ENCODE data around the gene RBBP9. TPM values are rescaled to one million over a fixed set of nuclear protein-coding genes. Genes with fewer than 3 reads are reported as not detected.

RBBP9 gene
- total and polyA plus RNA-seq, 7 donors: 2.2 to 8.7 (median 4.9) TPM

DNA sequence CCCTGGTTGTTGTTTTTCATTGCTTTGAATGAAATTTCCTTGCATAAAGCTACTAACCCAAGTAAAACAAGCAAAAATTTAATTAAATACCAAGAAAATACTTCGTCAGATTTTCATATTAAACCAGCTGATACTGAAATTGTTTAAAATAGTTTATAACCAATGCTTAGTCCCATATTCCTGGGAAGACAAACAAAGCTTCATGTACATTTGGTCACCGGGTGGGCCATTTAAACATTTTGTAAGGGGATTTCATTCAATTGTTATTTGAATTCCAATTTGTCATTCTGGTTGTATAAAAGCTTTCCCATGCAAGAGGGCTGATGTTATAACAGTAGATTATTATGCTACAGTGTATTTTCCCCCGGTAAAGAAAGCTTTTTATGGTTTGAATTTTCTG lies 578 bp upstream of the RBBP9 start:
- WGBS, 3 donors: 91 to 95% (median 92%) methylated on average over 3 of the region's 3 CpGs
- peak overlapping the region; percentile 90 for H3K4me3 ChIP-seq

DNA sequence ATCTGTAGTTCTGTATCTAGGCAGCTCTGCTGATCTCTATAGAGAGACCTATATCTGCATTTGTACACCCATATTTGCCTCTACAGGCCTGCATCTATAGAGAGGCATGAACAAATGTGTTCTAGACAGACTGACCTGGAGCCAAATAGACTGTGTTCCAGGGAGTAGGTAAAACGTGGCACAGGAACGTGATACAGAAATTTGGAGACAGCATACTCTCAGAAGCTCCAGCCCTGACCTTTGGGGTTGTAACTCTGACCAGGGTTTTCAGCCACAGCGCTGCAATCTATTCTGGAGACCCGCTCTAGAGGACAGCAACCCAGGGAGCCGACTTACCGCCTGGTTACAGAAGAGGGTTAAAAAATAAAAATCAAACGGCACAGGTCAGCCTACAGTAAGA lies 983 bp downstream of the RBBP9 start:
- Histone ChIP-seq H3K27me3 (ENCODE audit: insufficient read depth in 3 of 3, low read length in 2 of 3) (no peaks in the 10 kb centered on the region), H3K9me3 (no peaks in the 10 kb centered on the region), H3K4me1 (peaks cover 14% of the 10 kb centered on the region), H3K27ac (no peak overlapping the region), H3K4me3 (peak overlapping the region; percentile 90), H3K36me3 (ENCODE audit: insufficient read depth in 1 of 2, low read depth in 1 of 2) (peaks cover 0 to 24% of the 10 kb centered on the region in 2 donors)
- intact Hi-C loops (cut with DNase I): no loop called here
- DNase-seq (no peak), ATAC-seq (no peak)
- WGBS, 3 donors: 11 to 14% (median 12%) methylated on average over 7 of the region's 7 CpGs
- TF ChIP-seq, protein P1, sequence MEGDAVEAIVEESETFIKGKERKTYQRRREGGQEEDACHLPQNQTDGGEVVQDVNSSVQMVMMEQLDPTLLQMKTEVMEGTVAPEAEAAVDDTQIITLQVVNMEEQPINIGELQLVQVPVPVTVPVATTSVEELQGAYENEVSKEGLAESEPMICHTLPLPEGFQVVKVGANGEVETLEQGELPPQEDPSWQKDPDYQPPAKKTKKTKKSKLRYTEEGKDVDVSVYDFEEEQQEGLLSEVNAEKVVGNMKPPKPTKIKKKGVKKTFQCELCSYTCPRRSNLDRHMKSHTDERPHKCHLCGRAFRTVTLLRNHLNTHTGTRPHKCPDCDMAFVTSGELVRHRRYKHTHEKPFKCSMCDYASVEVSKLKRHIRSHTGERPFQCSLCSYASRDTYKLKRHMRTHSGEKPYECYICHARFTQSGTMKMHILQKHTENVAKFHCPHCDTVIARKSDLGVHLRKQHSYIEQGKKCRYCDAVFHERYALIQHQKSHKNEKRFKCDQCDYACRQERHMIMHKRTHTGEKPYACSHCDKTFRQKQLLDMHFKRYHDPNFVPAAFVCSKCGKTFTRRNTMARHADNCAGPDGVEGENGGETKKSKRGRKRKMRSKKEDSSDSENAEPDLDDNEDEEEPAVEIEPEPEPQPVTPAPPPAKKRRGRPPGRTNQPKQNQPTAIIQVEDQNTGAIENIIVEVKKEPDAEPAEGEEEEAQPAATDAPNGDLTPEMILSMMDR (IDR thresholded peaks at IDR 0.05): no peak

More for the DNA sequence above, 578 bp upstream of the RBBP9 start:
- H3K36me3 ChIP-seq (ENCODE audit: insufficient read depth in 1 of 2, low read depth in 1 of 2): peaks cover 0 to 11% of the 10 kb centered on the region in 2 donors
- intact Hi-C loops (cut with DNase I): no loop called here
- H3K27ac ChIP-seq: peak overlapping the region; percentile 61
- H3K9me3 ChIP-seq: no peaks in the 10 kb centered on the region
- H3K27me3 ChIP-seq (ENCODE audit: insufficient read depth in 3 of 3, low read length in 2 of 3): no peaks in the 10 kb centered on the region
- ATAC-seq (no peak), DNase-seq (no peak)
- TF ChIP-seq, protein P1 (IDR thresholded peaks at IDR 0.05): no peak
- H3K4me1 ChIP-seq: peaks cover 14% of the 10 kb centered on the region

DNA sequence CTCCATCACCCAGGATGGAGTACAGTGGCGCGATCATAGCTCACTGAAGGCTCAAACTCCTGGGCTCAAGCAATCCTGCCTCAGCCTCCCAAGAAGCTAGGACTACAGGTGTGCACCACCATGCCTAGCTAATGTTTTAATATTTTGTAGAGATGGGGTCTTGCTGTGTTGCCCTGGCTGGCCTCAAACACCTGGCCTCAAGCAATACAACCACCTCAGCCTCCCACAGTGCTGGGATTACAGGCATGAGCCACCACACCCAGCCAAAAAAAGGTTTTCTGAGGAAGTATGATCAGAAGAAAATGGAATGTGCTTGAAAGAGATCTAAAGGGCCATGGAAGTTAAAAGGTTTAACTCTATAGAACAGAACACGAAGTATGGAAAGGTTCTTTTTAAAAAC lies 8.7 kb downstream of the RBBP9 start:
- Histone ChIP-seq H3K36me3 (ENCODE audit: insufficient read depth in 1 of 2, low read depth in 1 of 2) (peaks cover 0 to 89% of the 10 kb centered on the region in 2 donors), H3K27ac (no peak overlapping the region), H3K4me3 (no peak overlapping the region), H3K9me3 (no peaks in the 10 kb centered on the region), H3K27me3 (ENCODE audit: insufficient read depth in 3 of 3, low read length in 2 of 3) (no peaks in the 10 kb centered on the region), H3K4me1 (no peaks in the 10 kb centered on the region)
- no peak for DNase-seq
- intact Hi-C loops (cut with DNase I): no loop called here
- whole genome bisulfite sequencing, 3 donors: 99 to 100% (median 99%) methylated on average over 3 of the region's 3 CpGs
- ATAC-seq: no peak
- TF ChIP-seq, protein P1 (IDR thresholded peaks at IDR 0.05): no peak

DNA sequence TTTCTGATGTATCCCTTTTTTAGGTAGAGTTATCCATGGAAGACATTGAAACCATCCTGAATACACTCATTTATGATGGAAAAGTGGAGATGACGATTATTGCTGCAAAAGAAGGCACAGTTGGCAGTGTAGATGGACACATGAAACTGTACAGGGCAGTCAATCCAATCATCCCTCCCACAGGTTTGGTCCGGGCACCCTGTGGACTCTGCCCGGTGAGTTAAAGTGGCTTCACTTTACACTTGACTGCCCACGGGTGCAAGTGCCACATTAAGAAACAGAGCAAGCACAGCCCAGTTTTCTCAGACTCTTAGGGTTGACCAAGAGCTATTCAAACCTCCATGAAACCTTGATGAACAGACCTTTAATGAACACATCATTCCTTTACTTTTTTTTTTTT lies 15.4 kb downstream of the RBBP9 start:
- intact Hi-C loops (cut with DNase I): no loop called here
- 92 to 98% (median 92%) methylated on average over 4 of the region's 4 CpGs for WGBS, 3 donors
- peaks cover 14 to 93% of the 10 kb centered on the region in 2 donors for H3K36me3 ChIP-seq (ENCODE audit: insufficient read depth in 1 of 2, low read depth in 1 of 2)

More for the DNA sequence above, 15.4 kb downstream of the RBBP9 start:
- Histone ChIP-seq H3K27ac (no peak overlapping the region), H3K9me3 (no peaks in the 10 kb centered on the region), H3K4me1 (no peaks in the 10 kb centered on the region), H3K27me3 (ENCODE audit: insufficient read depth in 3 of 3, low read length in 2 of 3) (no peaks in the 10 kb centered on the region), H3K4me3 (no peak overlapping the region)
- TF ChIP-seq, protein P1 (IDR thresholded peaks at IDR 0.05): no peak
- DNase-seq (no peak), ATAC-seq (no peak)

Measured in psoas muscle (tissue), 8 donors.